Measurements from ENCODE around the gene TMEM132A.

The TMEM132A gene

GRCh38 chr11:60897496-60897895, 26.8 kb upstream of the TMEM132A start:
- H3K4me3 ChIP-seq (ENCODE audit: low read length): no peak overlapping the region

GRCh38 chr11:60899046-60899936, 25.0 kb upstream of the TMEM132A start:
- Histone ChIP-seq H3K9ac (ENCODE audit: low read length) (no peak overlapping the region), H3F3A (ENCODE audit: insufficient read depth, low read length) (peaks cover 13% of the 10 kb centered on the region), H4K20me1 (ENCODE audit: insufficient read depth, low read length) (0 out of 2 replicates have a peak, but pooled peaks cover 7% of the 10 kb centered on the region), H3K9me2 (replicated peaks; ENCODE audit: insufficient read depth, low read length) (no peaks in the 10 kb centered on the region), H3K27me3 (replicated peaks; ENCODE audit: insufficient read depth, low read length) (no peaks in the 10 kb centered on the region), H3K4me1 (ENCODE audit: low read length) (peaks cover 1% of the 10 kb centered on the region; the same call in 1 of the 2 replicates), H3K4me2 (ENCODE audit: low read depth, low read length) (no peak overlapping the region), H3K27ac (ENCODE audit: low read length) (no peak overlapping the region), H2AFZ (ENCODE audit: low read length) (no peak overlapping the region), H3K9me3 (replicated peaks; ENCODE audit: insufficient read depth, low read length) (no peaks in the 10 kb centered on the region), H3K36me3 (replicated peaks; ENCODE audit: insufficient read depth, low read length) (peaks cover 33% of the 10 kb centered on the region), H3K4me3 (ENCODE audit: low read length) (no peak overlapping the region), H3K79me2 (ENCODE audit: low read length) (peaks cover 53% of the 10 kb centered on the region)
- TF ChIP-seq CTCF (IDR thresholded peaks at IDR 0.05; ENCODE audit: low read length): peak; percentile 95
- TF ChIP-seq EZH2phosphoT487 (IDR thresholded peaks at IDR 0.05; ENCODE audit: low read length): no peak
- TF ChIP-seq EZH2 (optimal IDR thresholded peaks at IDR 0.05; ENCODE audit: low read depth, low read length): no peak
- peak; percentile 35 for DNase-seq

More at GRCh38 chr11:60897496-60897895, 26.8 kb upstream of the TMEM132A start:
- Histone ChIP-seq H3K9me3 (replicated peaks; ENCODE audit: insufficient read depth, low read length) (no peaks in the 10 kb centered on the region), H3K4me2 (ENCODE audit: low read depth, low read length) (no peak overlapping the region), H3F3A (ENCODE audit: insufficient read depth, low read length) (peaks cover 13% of the 10 kb centered on the region), H2AFZ (ENCODE audit: low read length) (no peak overlapping the region), H3K9ac (ENCODE audit: low read length) (no peak overlapping the region), H3K36me3 (replicated peaks; ENCODE audit: insufficient read depth, low read length) (peaks cover 28% of the 10 kb centered on the region), H3K79me2 (ENCODE audit: low read length) (peaks cover 40% of the 10 kb centered on the region), H4K20me1 (ENCODE audit: insufficient read depth, low read length) (no peaks in the 10 kb centered on the region), H3K9me2 (replicated peaks; ENCODE audit: insufficient read depth, low read length) (no peaks in the 10 kb centered on the region), H3K4me1 (ENCODE audit: low read length) (no peaks in the 10 kb centered on the region), H3K27ac (ENCODE audit: low read length) (no peak overlapping the region), H3K27me3 (replicated peaks; ENCODE audit: insufficient read depth, low read length) (no peaks in the 10 kb centered on the region)
- TF ChIP-seq EZH2phosphoT487 (IDR thresholded peaks at IDR 0.05; ENCODE audit: low read length) (no peak), EZH2 (optimal IDR thresholded peaks at IDR 0.05; ENCODE audit: low read depth, low read length) (no peak), CTCF (IDR thresholded peaks at IDR 0.05; ENCODE audit: low read length) (no peak)
- DNase-seq: no peak

- TF ChIP-seq EZH2phosphoT487 (IDR thresholded peaks at IDR 0.05; ENCODE audit: low read length): no peak
- TF ChIP-seq EZH2 (optimal IDR thresholded peaks at IDR 0.05; ENCODE audit: low read depth, low read length): no peak
- no peak for TF ChIP-seq CTCF (IDR thresholded peaks at IDR 0.05; ENCODE audit: low read length)
- DNase-seq: no peak
- Histone ChIP-seq H4K20me1 (ENCODE audit: insufficient read depth, low read length) (0 out of 2 replicates have a peak, but pooled peaks cover 13% of the 10 kb centered on the region), H3K4me1 (ENCODE audit: low read length) (peaks cover 8% of the 10 kb centered on the region; the same call in 1 of the 2 replicates), H3K27me3 (replicated peaks; ENCODE audit: insufficient read depth, low read length) (no peaks in the 10 kb centered on the region), H3K9me3 (replicated peaks; ENCODE audit: insufficient read depth, low read length) (no peaks in the 10 kb centered on the region), H2AFZ (ENCODE audit: low read length) (no peak overlapping the region), H3K36me3 (replicated peaks; ENCODE audit: insufficient read depth, low read length) (peaks cover 31% of the 10 kb centered on the region), H3K9me2 (replicated peaks; ENCODE audit: insufficient read depth, low read length) (no peaks in the 10 kb centered on the region), H3K27ac (ENCODE audit: low read length) (no peak overlapping the region), H3F3A (ENCODE audit: insufficient read depth, low read length) (peaks cover 13% of the 10 kb centered on the region), H3K4me3 (ENCODE audit: low read length) (no peak overlapping the region), H3K79me2 (ENCODE audit: low read length) (peaks cover 60% of the 10 kb centered on the region), H3K4me2 (ENCODE audit: low read depth, low read length) (no peak overlapping the region), H3K9ac (ENCODE audit: low read length) (no peak overlapping the region)
Measured at GRCh38 chr11:60899977-60900376, 24.3 kb upstream of the TMEM132A start.
